Osteoblast (primary cell): Measurements from ENCODE around the gene PDLIM5. TPM values are rescaled to one million over a fixed set of nuclear protein-coding genes. Genes with fewer than 3 reads are reported as not detected.

Experiments used
- DNase-seq: peaks from one replicate; pipeline ENCODE4 v3.0.0; 2011; ENCODE audit warnings: low spot score, mixed read lengths; ENCODE audit not compliant: insufficient read length; ENCODE audit errors: missing footprints
- H2AFZ ChIP-seq: 2 replicates; pipeline ENCODE4 v1.6.0; 2011; ENCODE audit warnings: mild to moderate bottlenecking, low read length
- H3K27ac ChIP-seq: 2 replicates; pipeline ENCODE4 v1.5.1; 2011; ENCODE audit warnings: mild to moderate bottlenecking, low read depth, low read length, moderate library complexity
- H3K27me3 ChIP-seq: 2 replicates; pipeline ENCODE4 v1.6.0; 2012; ENCODE audit warnings: mild to moderate bottlenecking, control low read depth, inconsistent platforms, low read length, moderate library complexity; ENCODE audit not compliant: insufficient read depth
- H3K36me3 ChIP-seq: 2 replicates; pipeline ENCODE4 v1.5.1; 2011; ENCODE audit warnings: mild to moderate bottlenecking, low read length, control low read depth, moderate library complexity; ENCODE audit not compliant: insufficient read depth
- H3K4me1 ChIP-seq: 2 replicates; pipeline ENCODE4 v1.5.1; 2011; ENCODE audit warnings: mild to moderate bottlenecking, low read length, control low read depth, moderate library complexity; ENCODE audit not compliant: insufficient read depth
- H3K4me2 ChIP-seq: 2 replicates; pipeline ENCODE4 v1.6.0; 2011; ENCODE audit warnings: mild to moderate bottlenecking, low read length; ENCODE audit not compliant: insufficient read depth
- H3K4me3 ChIP-seq: fragments of 200-600 bp; sonication (generic); 3 replicates; pipeline ENCODE4 v1.5.1; 2012; ENCODE audit warnings: mild to moderate bottlenecking, low read length, inconsistent platforms; ENCODE audit not compliant: insufficient read depth
- H3K79me2 ChIP-seq: 2 replicates; pipeline ENCODE4 v1.6.0; 2012; ENCODE audit warnings: mild to moderate bottlenecking, low read length, control low read depth, inconsistent platforms; ENCODE audit not compliant: insufficient read depth
- H3K9me3 ChIP-seq: 2 replicates; pipeline ENCODE4 v1.5.1; 2011; ENCODE audit warnings: low read depth, low read length, control low read depth
- H4K20me1 ChIP-seq: 2 replicates; pipeline ENCODE4 v1.6.0; 2012; ENCODE audit warnings: mild to moderate bottlenecking, low read length, control low read depth; ENCODE audit not compliant: insufficient read depth
- CTCF ChIP-seq: IDR thresholded peaks from 2 replicates; pipeline ENCODE4 v1.5.1; 2011; ENCODE audit warnings: mild to moderate bottlenecking, low read depth, low read length, moderate library complexity; ENCODE audit errors: extremely low read depth
- total RNA-seq: library from RNA; depleted of rRNA; stranded (reverse); fragments of >200 nt; gene quantifications from 2 replicates; pipeline ENCODE4 v1.2.3, GENCODE V29; 2012

The PDLIM5 gene
- total RNA-seq, 1 donor: 312 TPM

GRCh38 chr4:94641702-94642560 lies 190.2 kb downstream of the PDLIM5 start:
- H3K79me2 ChIP-seq: peaks cover 16% of the 10 kb centered on the region
- TF ChIP-seq CTCF: no peak
- H3K9me3 ChIP-seq: no peaks in the 10 kb centered on the region
- H2AFZ ChIP-seq: no peak overlapping the region
- peaks cover 2% of the 10 kb centered on the region for H4K20me1 ChIP-seq
- peaks cover 56% of the 10 kb centered on the region for H3K36me3 ChIP-seq
- H3K4me2 ChIP-seq: peak overlapping the region; percentile 10
- peaks cover 28% of the 10 kb centered on the region for H3K4me1 ChIP-seq
- no peaks in the 10 kb centered on the region for H3K27me3 ChIP-seq
- peak overlapping the region; percentile 61 for H3K27ac ChIP-seq
- no peak overlapping the region for H3K4me3 ChIP-seq
- DNase-seq: peak; percentile 83

GRCh38 chr4:94642561-94642866 lies 190.8 kb downstream of the PDLIM5 start:
- H3K4me2 ChIP-seq: peak overlapping the region; percentile 10
- no peak for TF ChIP-seq CTCF
- no peak overlapping the region for H3K4me3 ChIP-seq
- no peak for DNase-seq
- H2AFZ ChIP-seq: no peak overlapping the region
- H3K27ac ChIP-seq: peak overlapping the region; percentile 61
- peaks cover 2% of the 10 kb centered on the region for H4K20me1 ChIP-seq
- peaks cover 56% of the 10 kb centered on the region for H3K36me3 ChIP-seq
- peaks cover 15% of the 10 kb centered on the region for H3K79me2 ChIP-seq
- H3K27me3 ChIP-seq: no peaks in the 10 kb centered on the region
- H3K9me3 ChIP-seq: no peaks in the 10 kb centered on the region
- peaks cover 28% of the 10 kb centered on the region for H3K4me1 ChIP-seq

GRCh38 chr4:94648699-94649098 lies 197.0 kb downstream of the PDLIM5 start:
- Histone ChIP-seq H2AFZ (no peak overlapping the region), H3K27ac (no peak overlapping the region), H3K4me3 (no peak overlapping the region), H3K4me2 (no peak overlapping the region), H3K4me1 (peaks cover 14% of the 10 kb centered on the region), H3K27me3 (no peaks in the 10 kb centered on the region), H3K79me2 (peaks cover 13% of the 10 kb centered on the region), H4K20me1 (no peaks in the 10 kb centered on the region), H3K9me3 (no peaks in the 10 kb centered on the region), H3K36me3 (peaks cover 44% of the 10 kb centered on the region)
- DNase-seq: no peak
- no peak for TF ChIP-seq CTCF

GRCh38 chr4:94649381-94650133 lies 197.8 kb downstream of the PDLIM5 start:
- no peak overlapping the region for H3K4me2 ChIP-seq
- H2AFZ ChIP-seq: no peak overlapping the region
- no peaks in the 10 kb centered on the region for H3K9me3 ChIP-seq
- H4K20me1 ChIP-seq: no peaks in the 10 kb centered on the region
- peaks cover 17% of the 10 kb centered on the region for H3K79me2 ChIP-seq
- H3K27me3 ChIP-seq: no peaks in the 10 kb centered on the region
- TF ChIP-seq CTCF: no peak
- peak; percentile 19 for DNase-seq
- no peak overlapping the region for H3K4me3 ChIP-seq
- H3K36me3 ChIP-seq: peaks cover 46% of the 10 kb centered on the region
- H3K4me1 ChIP-seq: peaks cover 17% of the 10 kb centered on the region
- H3K27ac ChIP-seq: peak overlapping the region; percentile 24
